OCI-LY1 (cell line): ENCODE results near the gene SEMA3B.

Experiments
- H2AFZ ChIP-seq: fragments of 200-600 bp; sonication (generic), shearing (Covaris generic); 2 replicates; pipeline ENCODE4 v1.6.0; 2014; ENCODE audit warnings: antibody characterized with exemption, mild to moderate bottlenecking, low read length
- H3F3A ChIP-seq: fragments of 200-600 bp; sonication (generic), shearing (Covaris generic); 2 replicates; pipeline ENCODE4 v1.6.0; 2014; ENCODE audit warnings: mild to moderate bottlenecking, antibody characterized with exemption, low read length, moderate library complexity; ENCODE audit not compliant: insufficient read depth
- H3K27ac ChIP-seq: fragments of 200-600 bp; sonication (generic); 2 replicates; pipeline ENCODE4 v1.5.1; 2014; ENCODE audit warnings: low read length, mixed run types, mild to moderate bottlenecking, low read depth; ENCODE audit not compliant: poor library complexity, severe bottlenecking
- H3K27me3 ChIP-seq: fragments of 200-600 bp; sonication (generic); 2 replicates; pipeline ENCODE4 v1.6.0; 2014; ENCODE audit warnings: antibody characterized with exemption, mild to moderate bottlenecking, low read length, moderate library complexity; ENCODE audit not compliant: insufficient read depth
- H3K36me3 ChIP-seq: fragments of 200-600 bp; sonication (generic); 2 replicates; pipeline ENCODE4 v1.6.1; 2014; ENCODE audit warnings: mild to moderate bottlenecking, antibody characterized with exemption, low read length, moderate library complexity, mixed read lengths; ENCODE audit not compliant: insufficient read depth
- H3K4me1 ChIP-seq: fragments of 200-600 bp; sonication (generic); 2 replicates; pipeline ENCODE4 v1.5.1; 2014; ENCODE audit warnings: mild to moderate bottlenecking, low read length, moderate library complexity; ENCODE audit not compliant: insufficient read depth, severe bottlenecking
- H3K4me2 ChIP-seq: fragments of 200-600 bp; sonication (generic), shearing (Covaris generic); 2 replicates; pipeline ENCODE4 v1.6.1; 2014; ENCODE audit warnings: low read length
- H3K4me3 ChIP-seq: fragments of 200-600 bp; sonication (generic); 2 replicates; pipeline ENCODE4 v1.5.1; 2014; ENCODE audit warnings: low read length, low read depth, mild to moderate bottlenecking, mixed read lengths; ENCODE audit not compliant: poor library complexity, severe bottlenecking
- H3K79me2 ChIP-seq: fragments of 200-600 bp; shearing (Covaris generic); 2 replicates; pipeline ENCODE4 v1.6.1; 2016; ENCODE audit warnings: mixed run types, low read length, mixed read lengths; ENCODE audit not compliant: insufficient read depth
- H3K9ac ChIP-seq: fragments of 200-600 bp; sonication (generic), shearing (Covaris generic); 2 replicates; pipeline ENCODE4 v1.6.1; 2014; ENCODE audit warnings: mild to moderate bottlenecking, low read length, mixed read lengths
- H3K9me2 ChIP-seq: fragments of 200-600 bp; sonication (generic), shearing (Covaris generic); 2 replicates; pipeline ENCODE4 v1.6.1; 2014; ENCODE audit warnings: low read depth, mild to moderate bottlenecking, low read length, mixed read lengths
- H3K9me3 ChIP-seq: fragments of 200-600 bp; shearing (Covaris generic); 2 replicates; pipeline ENCODE4 v1.6.1; 2014; ENCODE audit warnings: low read length, mixed read lengths
- H4K20me1 ChIP-seq: fragments of 200-600 bp; sonication (generic), shearing (Covaris generic); 2 replicates; pipeline ENCODE4 v1.6.0; 2016; ENCODE audit warnings: mild to moderate bottlenecking, low read length; ENCODE audit not compliant: insufficient read depth
- CTCF ChIP-seq: fragments of 200-600 bp; sonication (generic), shearing (Covaris generic); IDR thresholded peaks from 2 replicates; pipeline ENCODE4 v1.5.1; 2017; ENCODE audit warnings: mild to moderate bottlenecking, antibody characterized with exemption, low read length, moderate library complexity, mixed read lengths
- EZH2 ChIP-seq: fragments of 200-600 bp; sonication (generic), shearing (Covaris generic); IDR thresholded peaks from 2 replicates; pipeline ENCODE4 v1.8.0; 2017; ENCODE audit warnings: borderline replicate concordance, mixed run types, mild to moderate bottlenecking, antibody characterized with exemption, low read length, moderate library complexity, mixed read lengths

The SEMA3B gene

GRCh38 chr3:50325497-50326181 lies 56.7 kb downstream of the SEMA3B start:
- Histone ChIP-seq H3K4me3 (no peak overlapping the region), H3F3A (no peaks in the 10 kb centered on the region), H3K9me3 (no peaks in the 10 kb centered on the region), H3K27me3 (no peaks in the 10 kb centered on the region), H3K79me2 (peaks cover 7% of the 10 kb centered on the region; the same call in 1 of the 2 replicates), H3K9ac (no peak overlapping the region), H3K9me2 (no peaks in the 10 kb centered on the region), H3K4me1 (peaks cover 34% of the 10 kb centered on the region), H3K27ac (no peak overlapping the region), H3K36me3 (peaks cover 25% of the 10 kb centered on the region), H4K20me1 (no peaks in the 10 kb centered on the region), H3K4me2 (no peak overlapping the region), H2AFZ (no peak overlapping the region)
- TF ChIP-seq EZH2 (no peak), CTCF (no peak)

GRCh38 chr3:50326182-50326541 lies 57.2 kb downstream of the SEMA3B start:
- Histone ChIP-seq H3K79me2 (peaks cover 7% of the 10 kb centered on the region; the same call in 1 of the 2 replicates), H3K9me2 (no peaks in the 10 kb centered on the region), H3K9me3 (no peaks in the 10 kb centered on the region), H2AFZ (no peak overlapping the region), H3K4me1 (peaks cover 32% of the 10 kb centered on the region), H4K20me1 (no peaks in the 10 kb centered on the region), H3K27ac (no peak overlapping the region), H3K27me3 (no peaks in the 10 kb centered on the region), H3K4me2 (no peak overlapping the region), H3K9ac (no peak overlapping the region), H3F3A (no peaks in the 10 kb centered on the region), H3K36me3 (peaks cover 31% of the 10 kb centered on the region), H3K4me3 (no peak overlapping the region)
- no peak for TF ChIP-seq EZH2
- no peak for TF ChIP-seq CTCF

GRCh38 chr3:50327129-50327528 lies 58.2 kb downstream of the SEMA3B start:
- no peak overlapping the region for H3K27ac ChIP-seq
- H3K36me3 ChIP-seq: peaks cover 40% of the 10 kb centered on the region
- H3K27me3 ChIP-seq: no peaks in the 10 kb centered on the region
- H3K4me3 ChIP-seq: peak overlapping the region; percentile 91
- H3K4me2 ChIP-seq: peak overlapping the region; percentile 68
- peaks cover 7% of the 10 kb centered on the region; the same call in 1 of the 2 replicates for H3K79me2 ChIP-seq
- H3K4me1 ChIP-seq: peaks cover 29% of the 10 kb centered on the region
- no peaks in the 10 kb centered on the region for H3K9me3 ChIP-seq
- H3F3A ChIP-seq: no peaks in the 10 kb centered on the region
- no peaks in the 10 kb centered on the region for H4K20me1 ChIP-seq
- no peak for TF ChIP-seq EZH2
- TF ChIP-seq CTCF: no peak
- H3K9ac ChIP-seq: peak overlapping the region; percentile 99
- no peak overlapping the region for H2AFZ ChIP-seq
- H3K9me2 ChIP-seq: no peaks in the 10 kb centered on the region
